Stomach smooth muscle (tissue), 2 donors: ENCODE data around the gene KIF16B.

Experiments used
- H3K27ac ChIP-seq: one replicate; pipeline ENCODE4 v1.7.0; 2013; ENCODE audit warnings: mild to moderate bottlenecking, low read length, inconsistent platforms
- H3K27me3 ChIP-seq, 2 donors: one replicate each; pipeline ENCODE4 v1.7.0; 2013; ENCODE audit warnings: low read length in 2 of 2; ENCODE audit not compliant: insufficient read depth in 2 of 2, control insufficient read depth in 1 of 2
- H3K36me3 ChIP-seq, 2 donors: one replicate each; pipeline ENCODE4 v1.7.0; 2013; ENCODE audit warnings: low read length in 2 of 2; ENCODE audit not compliant: control insufficient read depth in 2 of 2, insufficient read depth in 2 of 2
- H3K4me1 ChIP-seq: one replicate; pipeline ENCODE4 v1.7.0; 2013; ENCODE audit warnings: low read length; ENCODE audit not compliant: control insufficient read depth, insufficient read depth
- H3K4me3 ChIP-seq, 2 donors: one replicate each; pipeline ENCODE4 v1.7.0; 2013; ENCODE audit warnings: low read length in 2 of 2
- H3K9ac ChIP-seq, 2 donors: one replicate each; pipeline ENCODE4 v1.7.0; 2013; ENCODE audit warnings: low read length in 2 of 2, mild to moderate bottlenecking in 1 of 2
- H3K9me3 ChIP-seq, 2 donors: one replicate each; pipeline ENCODE4 v1.7.0; 2013; ENCODE audit warnings: low read length in 2 of 2; ENCODE audit not compliant: control insufficient read depth in 2 of 2
- donor health status: healthy.
- donor health status: Pancreatic carcinoma.

KIF16B gene

DNA sequence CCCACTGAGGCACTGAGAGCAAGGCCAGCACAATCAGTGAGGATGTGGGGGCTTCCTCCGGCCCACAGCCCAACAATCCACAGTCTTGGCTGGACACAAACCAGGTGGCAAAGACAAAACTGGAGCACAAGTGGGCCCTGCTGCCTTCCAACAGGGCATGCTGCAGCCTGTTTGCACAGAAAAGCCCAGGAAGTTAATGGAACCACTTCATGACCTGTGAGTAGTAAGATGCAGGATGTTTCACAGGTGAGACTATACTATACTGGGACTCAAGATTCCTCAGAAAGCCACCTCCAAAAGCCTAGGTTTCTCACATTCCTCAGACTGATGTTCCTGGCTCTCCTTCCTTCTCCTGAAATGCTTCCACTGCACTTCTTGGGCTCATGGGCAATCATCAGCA is 235.5 kb downstream of the KIF16B start:
- Histone ChIP-seq H3K4me1 (no peaks in the 10 kb centered on the region), H3K9me3 (peaks cover 2 to 3% of the 10 kb centered on the region in 2 donors), H3K4me3 (no peak overlapping the region), H3K36me3 (peaks cover 13% of the 10 kb centered on the region in 2 donors), H3K27me3 (no peaks in the 10 kb centered on the region), H3K27ac (no peak overlapping the region), H3K9ac (no peak overlapping the region)

DNA sequence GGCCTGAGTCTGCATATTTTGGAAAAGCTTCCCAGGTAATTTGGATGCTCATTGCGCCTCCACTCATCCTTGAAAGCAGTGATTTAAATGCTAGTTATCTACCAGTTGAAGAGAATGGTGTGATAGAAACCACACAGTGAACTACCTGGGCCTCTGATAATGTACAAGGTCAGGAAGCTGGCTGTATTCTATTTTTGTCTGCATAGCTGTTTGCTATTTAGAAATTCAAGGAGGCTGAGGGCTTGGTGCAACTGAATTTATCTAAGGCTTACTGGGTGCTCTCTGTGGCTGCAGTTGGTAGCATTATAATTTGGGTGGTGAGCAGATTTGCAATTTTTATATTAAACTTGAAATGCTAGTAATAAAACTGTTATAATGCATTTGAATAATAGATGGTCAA is 245.6 kb downstream of the KIF16B start:
- no peaks in the 10 kb centered on the region for H3K4me1 ChIP-seq
- H3K36me3 ChIP-seq = peaks cover 0 to 2% of the 10 kb centered on the region in 2 donors
- no peak overlapping the region for H3K4me3 ChIP-seq
- H3K27me3 ChIP-seq = no peaks in the 10 kb centered on the region
- H3K27ac ChIP-seq = no peak overlapping the region
- H3K9me3 ChIP-seq = no peaks in the 10 kb centered on the region
- no peak overlapping the region for H3K9ac ChIP-seq

DNA sequence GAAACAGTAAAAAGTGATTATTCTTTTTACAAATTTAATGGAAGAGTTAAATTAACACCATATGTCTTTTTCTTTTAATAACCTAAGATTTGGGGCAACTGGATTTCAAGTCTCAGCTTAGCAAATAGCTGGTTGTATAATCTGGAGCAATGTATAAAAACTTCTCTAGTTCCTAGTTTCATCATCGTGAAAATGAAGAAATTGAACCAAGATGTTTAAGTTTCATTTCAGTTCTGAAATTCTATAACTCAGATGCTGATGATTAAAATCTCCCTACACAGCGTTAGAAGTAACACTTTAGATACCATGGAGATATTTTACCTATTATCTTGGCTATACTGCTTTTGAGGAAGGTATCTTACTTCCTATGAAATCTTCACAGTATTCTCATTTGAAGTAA is 252.0 kb downstream of the KIF16B start:
- no peaks in the 10 kb centered on the region for H3K4me1 ChIP-seq
- no peaks in the 10 kb centered on the region for H3K27me3 ChIP-seq
- no peak overlapping the region for H3K27ac ChIP-seq
- no peak overlapping the region for H3K9ac ChIP-seq
- no peaks in the 10 kb centered on the region for H3K36me3 ChIP-seq
- no peaks in the 10 kb centered on the region for H3K9me3 ChIP-seq
- H3K4me3 ChIP-seq = no peak overlapping the region

DNA sequence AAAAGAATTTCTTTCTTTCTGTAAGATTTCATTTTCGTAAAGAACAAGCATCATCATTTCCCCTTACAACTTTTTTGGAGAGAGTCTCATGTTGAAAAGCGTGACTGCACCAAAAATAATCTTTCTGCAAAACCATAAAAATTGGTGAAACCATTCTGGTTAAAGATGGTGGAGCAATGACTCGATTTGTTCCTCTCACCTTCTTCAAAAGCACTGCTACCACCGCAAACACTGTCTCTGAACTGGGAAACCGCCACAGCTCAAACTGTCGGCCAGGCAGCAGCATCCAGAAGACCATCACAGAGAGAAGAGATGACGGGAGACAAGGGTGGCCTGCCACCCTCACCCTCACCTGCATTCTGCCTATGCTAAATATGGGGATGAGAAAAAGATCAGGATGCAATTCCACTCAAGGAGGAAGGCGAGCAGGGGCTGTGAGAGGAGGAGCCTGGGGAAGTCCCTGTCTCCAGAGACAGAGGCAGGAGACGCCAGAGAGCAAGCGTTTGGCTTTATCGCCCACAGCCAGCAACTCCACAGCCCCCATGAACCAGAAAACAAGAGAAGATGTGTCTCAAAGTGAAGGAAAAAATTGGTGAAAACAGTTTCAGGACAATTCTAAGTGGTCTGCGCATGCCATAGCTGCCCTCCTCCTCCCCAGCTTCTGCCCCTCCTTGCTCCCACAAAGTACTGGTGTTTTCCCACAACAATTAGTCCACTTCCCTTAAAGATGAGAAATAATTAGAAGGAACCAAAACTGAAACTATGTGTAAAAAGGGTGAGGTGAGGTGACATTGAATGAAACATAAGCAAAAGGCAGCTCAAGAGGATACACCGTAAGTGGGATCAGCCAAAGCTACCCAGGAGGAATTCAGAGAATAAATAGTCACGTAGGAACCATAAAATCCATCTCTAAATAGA is 255.5 kb downstream of the KIF16B start:
- no peak overlapping the region for H3K27ac ChIP-seq
- H3K36me3 ChIP-seq = peaks cover 4 to 19% of the 10 kb centered on the region in 2 donors
- H3K4me1 ChIP-seq = no peaks in the 10 kb centered on the region
- H3K27me3 ChIP-seq = no peaks in the 10 kb centered on the region
- H3K9me3 ChIP-seq = no peaks in the 10 kb centered on the region
- no peak overlapping the region for H3K9ac ChIP-seq
- H3K4me3 ChIP-seq = no peak overlapping the region

DNA sequence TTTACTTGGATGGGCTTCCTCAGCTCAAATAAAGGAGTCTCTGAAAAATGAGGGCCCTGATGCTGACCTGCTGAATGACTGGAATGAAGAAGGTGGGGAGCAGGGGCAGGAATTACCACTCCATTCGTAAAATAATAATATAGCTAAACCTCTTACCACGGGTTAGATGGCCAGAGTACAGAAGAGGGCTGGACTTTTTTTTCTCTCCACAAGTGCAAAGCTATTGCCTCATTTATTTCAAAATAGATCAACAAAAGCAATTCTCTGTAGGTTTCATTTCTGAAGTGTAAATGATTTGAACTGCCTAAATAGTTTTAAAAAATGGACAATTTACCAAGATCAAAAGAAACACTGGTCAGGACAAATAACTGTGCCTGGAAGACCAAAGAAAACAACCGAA is 256.7 kb downstream of the KIF16B start:
- Histone ChIP-seq H3K9me3 (no peaks in the 10 kb centered on the region), H3K36me3 (peaks cover 6 to 19% of the 10 kb centered on the region in 2 donors), H3K27me3 (no peaks in the 10 kb centered on the region), H3K4me1 (no peaks in the 10 kb centered on the region), H3K4me3 (no peak overlapping the region), H3K9ac (no peak overlapping the region), H3K27ac (no peak overlapping the region)

DNA sequence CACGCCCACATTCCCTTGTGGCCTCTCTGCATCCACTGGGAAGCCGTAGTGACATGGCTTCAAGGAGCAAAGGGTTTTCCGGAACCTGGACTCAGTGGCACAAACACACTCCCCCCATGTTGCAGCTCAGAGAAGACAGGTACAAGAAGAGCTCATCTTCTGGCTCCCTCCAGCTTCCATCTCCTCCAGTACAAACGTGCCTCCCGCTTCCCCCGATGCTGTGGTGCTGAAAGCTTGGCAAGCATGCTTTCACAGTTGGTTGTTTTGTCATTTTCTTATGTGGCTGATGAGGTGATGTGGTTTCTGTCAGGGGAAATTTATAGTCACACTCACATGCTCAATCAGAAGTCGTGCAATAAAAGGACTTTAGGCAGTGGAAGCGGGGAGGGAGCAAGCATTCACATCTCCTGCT is 258.5 kb downstream of the KIF16B start:
- Histone ChIP-seq H3K9me3 (no peaks in the 10 kb centered on the region), H3K4me1 (no peaks in the 10 kb centered on the region), H3K4me3 (no peak overlapping the region), H3K27me3 (no peaks in the 10 kb centered on the region), H3K27ac (no peak overlapping the region), H3K36me3 (peaks cover 13 to 19% of the 10 kb centered on the region in 2 donors), H3K9ac (no peak overlapping the region)

DNA sequence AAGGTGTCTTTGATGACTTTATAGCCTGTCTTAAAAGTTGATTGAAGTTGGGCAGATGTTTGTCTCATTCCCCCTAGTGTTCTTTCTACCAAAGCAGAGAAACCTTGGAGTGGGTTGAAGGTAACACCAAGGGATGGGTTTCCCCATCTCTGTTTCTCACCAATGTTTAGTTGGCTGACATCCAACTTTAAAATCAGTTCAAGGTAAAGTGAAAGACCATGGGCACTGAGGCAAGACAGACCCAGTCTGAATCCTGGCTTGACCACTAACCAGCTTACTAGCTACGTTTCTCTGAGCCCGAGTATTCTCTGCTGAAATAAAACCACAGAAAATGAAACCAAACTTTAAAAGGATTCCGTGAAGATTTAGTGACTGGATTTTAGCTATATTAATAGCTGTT is 258.9 kb downstream of the KIF16B start:
- Histone ChIP-seq H3K9ac (no peak overlapping the region), H3K4me1 (no peaks in the 10 kb centered on the region), H3K27ac (no peak overlapping the region), H3K4me3 (no peak overlapping the region), H3K9me3 (no peaks in the 10 kb centered on the region), H3K36me3 (peaks cover 13 to 19% of the 10 kb centered on the region in 2 donors), H3K27me3 (no peaks in the 10 kb centered on the region)

DNA sequence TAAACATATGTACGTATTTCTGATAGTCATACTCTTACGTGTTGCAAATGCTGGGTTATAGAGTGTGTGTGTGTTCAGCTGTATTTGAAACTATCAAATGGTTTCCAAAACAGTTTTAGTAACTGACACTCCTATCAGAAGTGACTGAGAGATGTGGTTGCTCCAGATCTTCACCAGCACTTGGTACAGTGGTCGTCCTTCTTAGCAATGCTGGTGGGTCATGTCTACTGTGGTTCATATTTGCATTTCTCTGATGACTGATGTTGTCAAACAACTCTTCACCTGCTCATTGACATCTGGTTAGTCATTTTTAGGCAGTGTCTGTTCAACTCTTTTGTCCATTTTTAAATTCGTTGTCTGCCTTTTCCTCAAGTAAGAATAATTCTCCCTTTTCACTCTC is 259.3 kb downstream of the KIF16B start:
- Histone ChIP-seq H3K36me3 (peaks cover 13 to 19% of the 10 kb centered on the region in 2 donors), H3K9ac (no peak overlapping the region), H3K4me1 (no peaks in the 10 kb centered on the region), H3K4me3 (no peak overlapping the region), H3K27ac (no peak overlapping the region), H3K9me3 (no peaks in the 10 kb centered on the region), H3K27me3 (no peaks in the 10 kb centered on the region)

DNA sequence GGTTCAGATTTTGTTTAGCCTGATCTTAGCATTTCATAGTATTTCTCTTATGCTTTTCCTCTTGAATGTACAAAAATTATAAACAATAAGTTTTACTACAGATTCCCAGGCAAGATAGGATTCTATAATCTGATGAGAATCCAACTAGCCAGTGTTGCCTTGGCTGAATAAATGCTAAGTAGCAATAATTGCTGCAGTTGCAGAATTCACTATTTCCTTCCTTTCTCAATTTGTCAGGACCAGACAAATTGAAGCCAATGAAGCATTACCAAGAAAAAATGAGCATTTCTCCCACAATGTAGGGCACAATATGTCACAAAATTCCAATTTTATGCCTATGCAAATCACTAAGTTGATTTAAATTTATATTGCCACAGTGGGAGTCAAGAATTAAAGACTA is 260.2 kb downstream of the KIF16B start:
- Histone ChIP-seq H3K36me3 (peaks cover 13 to 22% of the 10 kb centered on the region in 2 donors), H3K27me3 (no peaks in the 10 kb centered on the region), H3K4me1 (no peaks in the 10 kb centered on the region), H3K9ac (no peak overlapping the region), H3K27ac (no peak overlapping the region), H3K4me3 (no peak overlapping the region), H3K9me3 (no peaks in the 10 kb centered on the region)

DNA sequence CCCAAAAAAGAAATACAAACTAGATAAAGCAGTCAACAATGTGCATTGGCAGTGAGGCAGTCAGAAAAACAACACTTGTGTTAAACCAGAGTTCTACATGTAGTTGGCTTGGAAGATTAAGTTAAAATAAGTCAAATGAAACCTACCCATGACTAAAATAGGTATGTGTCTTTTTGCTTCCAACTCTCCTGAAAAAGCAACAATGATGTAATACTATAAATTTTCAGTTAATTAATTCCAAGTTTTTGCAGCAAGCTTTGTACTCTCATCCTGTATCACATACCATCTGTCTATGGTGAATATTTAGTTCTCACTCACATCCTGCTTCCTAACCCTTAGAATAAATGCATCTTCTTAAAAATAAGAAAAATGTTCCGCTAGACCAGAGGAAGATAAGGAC is 261.5 kb downstream of the KIF16B start:
- peaks cover 13 to 22% of the 10 kb centered on the region in 2 donors for H3K36me3 ChIP-seq
- no peaks in the 10 kb centered on the region for H3K4me1 ChIP-seq
- H3K9me3 ChIP-seq = no peaks in the 10 kb centered on the region
- H3K27ac ChIP-seq = no peak overlapping the region
- H3K4me3 ChIP-seq = no peak overlapping the region
- H3K9ac ChIP-seq = no peak overlapping the region
- H3K27me3 ChIP-seq = no peaks in the 10 kb centered on the region

DNA sequence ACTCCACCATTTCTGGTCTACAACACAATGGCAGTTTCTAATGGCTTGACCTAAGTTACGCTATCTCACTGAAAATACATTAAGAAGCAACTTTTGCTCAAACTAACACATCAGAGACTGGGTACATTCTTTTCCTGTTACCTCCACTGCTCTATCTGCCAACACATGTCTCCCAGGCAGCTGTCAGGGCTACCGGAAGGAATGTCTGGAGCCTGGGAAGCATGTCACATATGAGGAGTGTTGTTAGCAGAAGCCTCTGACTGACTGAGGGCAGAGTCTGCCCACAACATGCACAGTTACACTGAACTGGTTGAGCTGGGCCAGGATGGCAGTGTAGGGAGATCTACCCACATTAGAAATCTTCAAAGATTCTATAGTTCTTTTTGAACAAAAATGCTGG is 264.5 kb downstream of the KIF16B start:
- no peaks in the 10 kb centered on the region for H3K4me1 ChIP-seq
- no peak overlapping the region for H3K27ac ChIP-seq
- H3K36me3 ChIP-seq = peaks cover 8 to 9% of the 10 kb centered on the region in 2 donors
- no peaks in the 10 kb centered on the region for H3K9me3 ChIP-seq
- H3K4me3 ChIP-seq = no peak overlapping the region
- no peaks in the 10 kb centered on the region for H3K27me3 ChIP-seq
- no peak overlapping the region for H3K9ac ChIP-seq
